Loucy (cell line): ENCODE results near the gene NR3C2.

ENCODE experiments used
- H2AFZ ChIP-seq: fragments of 200-600 bp; sonication (generic); 2 replicates; pipeline ENCODE4 v1.6.0; 2016; ENCODE audit warnings: antibody characterized with exemption, mild to moderate bottlenecking, low read length, moderate library complexity
- H3F3A ChIP-seq: fragments of 200-600 bp; 2 replicates; pipeline ENCODE4 v1.6.0; 2016; ENCODE audit warnings: antibody characterized with exemption, low read depth, mild to moderate bottlenecking
- H3K27me3 ChIP-seq: fragments of 200-600 bp; sonication (generic); 2 replicates; pipeline ENCODE4 v1.6.1; 2014; ENCODE audit warnings: low read length, mild to moderate bottlenecking; ENCODE audit not compliant: insufficient read depth, poor library complexity, severe bottlenecking
- H3K36me3 ChIP-seq: fragments of 200-600 bp; sonication (generic); 2 replicates; pipeline ENCODE4 v1.6.1; 2016; ENCODE audit warnings: low read length; ENCODE audit not compliant: insufficient read depth
- H3K4me1 ChIP-seq: fragments of 200-600 bp; sonication (generic); 2 replicates; pipeline ENCODE4 v1.5.1; 2014; ENCODE audit warnings: low read length, mild to moderate bottlenecking; ENCODE audit not compliant: insufficient read depth, poor library complexity, severe bottlenecking
- H3K4me2 ChIP-seq: fragments of 200-600 bp; sonication (generic); 2 replicates; pipeline ENCODE4 v1.6.0; 2014; ENCODE audit warnings: antibody characterized with exemption, low read length, low read depth, mild to moderate bottlenecking; ENCODE audit not compliant: poor library complexity, severe bottlenecking
- H3K4me3 ChIP-seq: fragments of 200-600 bp; sonication (generic); 2 replicates; pipeline ENCODE4 v1.5.1; 2014; ENCODE audit warnings: low read length, mild to moderate bottlenecking, mixed read lengths; ENCODE audit not compliant: poor library complexity, severe bottlenecking
- H3K79me2 ChIP-seq: fragments of 200-600 bp; sonication (generic); 2 replicates; pipeline ENCODE4 v1.6.1; 2014; ENCODE audit warnings: low read length; ENCODE audit not compliant: insufficient read depth
- H3K9ac ChIP-seq: fragments of 200-600 bp; sonication (generic); 2 replicates; pipeline ENCODE4 v1.6.0; 2014; ENCODE audit warnings: mild to moderate bottlenecking, low read depth, low read length, moderate library complexity; ENCODE audit not compliant: poor library complexity, severe bottlenecking
- H3K9me2 ChIP-seq: fragments of 200-600 bp; sonication (generic); replicated peaks from 2 replicates; pipeline ENCODE4 v1.6.1; 2016; ENCODE audit warnings: low read depth, low read length, mixed read lengths
- H3K9me3 ChIP-seq: fragments of 200-600 bp; sonication (generic); 2 replicates; pipeline ENCODE4 v1.6.1; 2014; ENCODE audit warnings: mild to moderate bottlenecking, antibody characterized with exemption, low read length, low read depth; ENCODE audit not compliant: insufficient read depth
- H4K20me1 ChIP-seq: fragments of 200-600 bp; sonication (generic); 2 replicates; pipeline ENCODE4 v1.6.0; 2014; ENCODE audit warnings: antibody characterized with exemption, low read length, mild to moderate bottlenecking; ENCODE audit not compliant: insufficient read depth, poor library complexity, severe bottlenecking
- EZH2phosphoT487 ChIP-seq: fragments of 200-600 bp; IDR thresholded peaks from 2 replicates; pipeline ENCODE4 v1.6.1; 2018; ENCODE audit warnings: antibody characterized with exemption, mild to moderate bottlenecking, moderate library complexity, borderline replicate concordance
- TF ChIP-seq, protein P1 (sequence below): fragments of 200-600 bp; sonication (generic); conservative IDR thresholded peaks from 2 replicates; pipeline ENCODE4 v1.5.1; 2014; ENCODE audit warnings: mild to moderate bottlenecking, antibody characterized with exemption, low read length

The NR3C2 gene

GRCh38 chr4:148164557-148164956 lies 277.7 kb downstream of the NR3C2 start:
- Histone ChIP-seq H3K4me1 (no peaks in the 10 kb centered on the region), H3K4me2 (no peak overlapping the region), H4K20me1 (no peaks in the 10 kb centered on the region), H3K4me3 (no peak overlapping the region), H2AFZ (no peak overlapping the region), H3K27me3 (no peaks in the 10 kb centered on the region), H3K79me2 (no peaks in the 10 kb centered on the region), H3K9ac (no peak overlapping the region), H3K36me3 (no peaks in the 10 kb centered on the region), H3F3A (no peaks in the 10 kb centered on the region), H3K9me2 (no peaks in the 10 kb centered on the region), H3K9me3 (no peaks in the 10 kb centered on the region)
- TF ChIP-seq EZH2phosphoT487: no peak
- TF ChIP-seq, protein P1, sequence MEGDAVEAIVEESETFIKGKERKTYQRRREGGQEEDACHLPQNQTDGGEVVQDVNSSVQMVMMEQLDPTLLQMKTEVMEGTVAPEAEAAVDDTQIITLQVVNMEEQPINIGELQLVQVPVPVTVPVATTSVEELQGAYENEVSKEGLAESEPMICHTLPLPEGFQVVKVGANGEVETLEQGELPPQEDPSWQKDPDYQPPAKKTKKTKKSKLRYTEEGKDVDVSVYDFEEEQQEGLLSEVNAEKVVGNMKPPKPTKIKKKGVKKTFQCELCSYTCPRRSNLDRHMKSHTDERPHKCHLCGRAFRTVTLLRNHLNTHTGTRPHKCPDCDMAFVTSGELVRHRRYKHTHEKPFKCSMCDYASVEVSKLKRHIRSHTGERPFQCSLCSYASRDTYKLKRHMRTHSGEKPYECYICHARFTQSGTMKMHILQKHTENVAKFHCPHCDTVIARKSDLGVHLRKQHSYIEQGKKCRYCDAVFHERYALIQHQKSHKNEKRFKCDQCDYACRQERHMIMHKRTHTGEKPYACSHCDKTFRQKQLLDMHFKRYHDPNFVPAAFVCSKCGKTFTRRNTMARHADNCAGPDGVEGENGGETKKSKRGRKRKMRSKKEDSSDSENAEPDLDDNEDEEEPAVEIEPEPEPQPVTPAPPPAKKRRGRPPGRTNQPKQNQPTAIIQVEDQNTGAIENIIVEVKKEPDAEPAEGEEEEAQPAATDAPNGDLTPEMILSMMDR: no peak

- H3K27me3 ChIP-seq: no peaks in the 10 kb centered on the region
- TF ChIP-seq, protein P1: no peak
- no peak for TF ChIP-seq EZH2phosphoT487
- no peaks in the 10 kb centered on the region for H3K9me3 ChIP-seq
- no peaks in the 10 kb centered on the region for H3K9me2 ChIP-seq
- H2AFZ ChIP-seq: no peak overlapping the region
- H3F3A ChIP-seq: no peaks in the 10 kb centered on the region
- H4K20me1 ChIP-seq: no peaks in the 10 kb centered on the region
- no peak overlapping the region for H3K9ac ChIP-seq
- H3K4me2 ChIP-seq: no peak overlapping the region
- no peaks in the 10 kb centered on the region for H3K79me2 ChIP-seq
- H3K4me1 ChIP-seq: no peaks in the 10 kb centered on the region
- H3K36me3 ChIP-seq: no peaks in the 10 kb centered on the region
- H3K4me3 ChIP-seq: no peak overlapping the region
These were observed 279.2 kb downstream of the NR3C2 start for GRCh38 chr4:148162991-148163390.

- Histone ChIP-seq H3F3A (no peaks in the 10 kb centered on the region), H3K27me3 (no peaks in the 10 kb centered on the region), H3K9me3 (no peaks in the 10 kb centered on the region), H3K9ac (no peak overlapping the region), H3K79me2 (no peaks in the 10 kb centered on the region), H3K4me3 (no peak overlapping the region), H2AFZ (no peak overlapping the region), H3K9me2 (no peaks in the 10 kb centered on the region), H3K4me2 (no peak overlapping the region), H3K36me3 (no peaks in the 10 kb centered on the region), H4K20me1 (no peaks in the 10 kb centered on the region), H3K4me1 (no peaks in the 10 kb centered on the region)
- TF ChIP-seq, protein P1: no peak
- TF ChIP-seq EZH2phosphoT487: no peak
These were observed 279.7 kb downstream of the NR3C2 start for GRCh38 chr4:148162519-148162918.
